ENCODE measurements around the gene SLC14A1.

SLC14A1 gene

DNA sequence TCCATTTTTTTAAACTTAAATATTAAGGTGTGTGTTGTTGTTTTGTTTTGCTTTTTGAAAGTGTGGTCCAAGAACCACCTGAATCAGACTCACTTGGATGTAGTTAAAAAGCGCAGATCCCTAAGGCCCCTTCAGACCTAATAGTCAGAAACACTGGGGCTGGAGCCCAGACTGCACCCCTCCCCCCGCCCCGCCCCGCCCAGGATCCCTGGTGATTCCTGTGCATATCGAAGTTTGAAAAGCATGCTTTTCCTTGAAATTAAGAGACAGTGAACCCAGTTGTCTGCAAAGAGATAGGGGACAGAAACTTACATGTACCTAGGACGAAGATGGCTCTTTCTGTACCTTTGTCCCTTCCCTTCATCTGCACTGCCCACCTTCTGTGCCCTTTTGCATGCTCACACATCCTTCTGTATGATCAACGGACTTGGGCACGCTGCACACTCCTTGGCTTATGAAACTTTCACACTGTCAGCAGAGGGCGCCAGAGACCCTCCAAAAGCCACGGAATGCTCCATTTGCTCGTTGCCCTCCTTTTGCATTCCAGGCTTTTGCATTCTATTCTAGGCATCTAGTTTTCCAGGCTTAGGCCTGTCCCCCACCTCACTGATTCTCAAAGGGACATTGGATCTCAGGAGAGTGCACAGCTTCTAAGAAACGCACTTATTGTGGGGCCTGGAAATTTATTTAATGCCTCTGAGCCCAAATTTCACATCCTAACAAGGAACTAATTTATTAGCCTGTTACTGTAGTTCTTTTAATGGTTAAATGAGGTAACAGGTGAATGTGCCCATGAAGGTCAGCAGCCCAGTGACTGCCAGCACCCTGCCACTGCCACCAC is 32.8 kb upstream of the SLC14A1 start:
- TF ChIP-seq, protein P1, sequence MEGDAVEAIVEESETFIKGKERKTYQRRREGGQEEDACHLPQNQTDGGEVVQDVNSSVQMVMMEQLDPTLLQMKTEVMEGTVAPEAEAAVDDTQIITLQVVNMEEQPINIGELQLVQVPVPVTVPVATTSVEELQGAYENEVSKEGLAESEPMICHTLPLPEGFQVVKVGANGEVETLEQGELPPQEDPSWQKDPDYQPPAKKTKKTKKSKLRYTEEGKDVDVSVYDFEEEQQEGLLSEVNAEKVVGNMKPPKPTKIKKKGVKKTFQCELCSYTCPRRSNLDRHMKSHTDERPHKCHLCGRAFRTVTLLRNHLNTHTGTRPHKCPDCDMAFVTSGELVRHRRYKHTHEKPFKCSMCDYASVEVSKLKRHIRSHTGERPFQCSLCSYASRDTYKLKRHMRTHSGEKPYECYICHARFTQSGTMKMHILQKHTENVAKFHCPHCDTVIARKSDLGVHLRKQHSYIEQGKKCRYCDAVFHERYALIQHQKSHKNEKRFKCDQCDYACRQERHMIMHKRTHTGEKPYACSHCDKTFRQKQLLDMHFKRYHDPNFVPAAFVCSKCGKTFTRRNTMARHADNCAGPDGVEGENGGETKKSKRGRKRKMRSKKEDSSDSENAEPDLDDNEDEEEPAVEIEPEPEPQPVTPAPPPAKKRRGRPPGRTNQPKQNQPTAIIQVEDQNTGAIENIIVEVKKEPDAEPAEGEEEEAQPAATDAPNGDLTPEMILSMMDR (IDR thresholded peaks at IDR 0.05; ENCODE audit: extremely low read depth, missing control alignments): peak; percentile 79
- DNase-seq (ENCODE audit: low spot score): peak; percentile 63

DNA sequence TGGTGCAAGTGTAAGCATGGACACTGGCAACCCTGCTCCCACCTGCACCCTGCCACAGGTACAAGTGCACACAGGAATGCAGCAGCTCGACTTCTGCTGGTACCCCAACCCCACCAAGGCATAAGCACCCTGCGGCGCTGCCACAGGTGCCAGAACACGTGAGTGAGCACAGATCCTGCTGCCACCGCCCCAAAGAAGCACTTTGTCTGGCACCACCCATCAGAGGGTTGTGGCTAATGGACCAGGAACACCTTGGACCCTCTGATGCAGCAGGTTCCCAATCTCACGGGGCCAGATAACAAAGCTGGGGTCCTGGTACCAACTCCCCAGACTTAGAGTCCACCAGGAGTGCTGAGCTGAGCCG is 32.2 kb upstream of the SLC14A1 start:
- no peak for DNase-seq (ENCODE audit: low spot score)
- TF ChIP-seq, protein P1 (IDR thresholded peaks at IDR 0.05; ENCODE audit: extremely low read depth, missing control alignments): no peak

DNA sequence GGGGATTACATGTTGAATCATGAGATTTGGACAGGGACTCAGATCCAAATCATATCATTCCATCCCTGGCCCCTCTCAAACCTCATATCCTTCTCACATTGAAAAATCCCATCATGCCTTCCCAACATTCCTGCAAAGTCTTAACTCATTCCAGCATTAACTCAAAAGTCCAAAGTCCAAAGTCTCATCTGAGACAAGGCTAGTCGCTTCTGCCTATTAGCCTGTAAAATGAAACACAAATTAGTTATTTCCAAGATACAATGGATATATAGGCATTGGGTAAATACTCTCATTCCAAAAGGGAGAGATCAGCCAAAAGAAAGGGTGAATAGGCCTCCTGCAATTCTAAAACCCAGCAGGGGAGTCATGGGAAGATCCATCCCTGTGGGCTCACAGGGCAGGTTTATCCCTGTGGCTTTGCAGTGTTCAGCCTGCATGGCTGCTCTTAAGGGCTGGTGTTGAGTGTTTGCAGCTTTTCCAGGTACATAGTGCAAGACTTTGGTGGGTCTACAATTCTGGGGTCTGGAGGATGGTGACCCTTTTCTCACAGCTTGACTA is 21.2 kb upstream of the SLC14A1 start:
- DNase-seq (ENCODE audit: low spot score): no peak
- TF ChIP-seq, protein P1 (IDR thresholded peaks at IDR 0.05; ENCODE audit: extremely low read depth, missing control alignments): no peak

DNA sequence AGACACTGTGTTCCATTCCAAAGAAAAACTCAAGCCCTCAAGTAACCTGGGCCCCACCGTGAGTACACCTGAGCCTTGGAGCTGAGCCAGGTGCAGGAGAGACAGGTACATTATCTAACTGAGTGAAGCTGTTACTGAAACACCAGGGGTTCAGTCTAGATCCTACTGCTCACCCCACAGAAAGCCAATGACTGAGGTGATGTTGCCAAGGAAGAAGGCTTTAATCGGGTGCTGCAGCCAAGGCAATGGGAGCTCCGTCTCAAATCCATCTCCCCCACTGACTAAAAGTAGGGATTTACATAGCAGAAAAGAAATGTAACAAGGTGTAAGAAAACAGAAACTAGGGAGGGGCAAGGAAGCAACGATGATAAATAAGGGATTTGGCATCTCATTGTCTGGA is 15.2 kb upstream of the SLC14A1 start:
- TF ChIP-seq, protein P1 (IDR thresholded peaks at IDR 0.05; ENCODE audit: extremely low read depth, missing control alignments): no peak

DNA sequence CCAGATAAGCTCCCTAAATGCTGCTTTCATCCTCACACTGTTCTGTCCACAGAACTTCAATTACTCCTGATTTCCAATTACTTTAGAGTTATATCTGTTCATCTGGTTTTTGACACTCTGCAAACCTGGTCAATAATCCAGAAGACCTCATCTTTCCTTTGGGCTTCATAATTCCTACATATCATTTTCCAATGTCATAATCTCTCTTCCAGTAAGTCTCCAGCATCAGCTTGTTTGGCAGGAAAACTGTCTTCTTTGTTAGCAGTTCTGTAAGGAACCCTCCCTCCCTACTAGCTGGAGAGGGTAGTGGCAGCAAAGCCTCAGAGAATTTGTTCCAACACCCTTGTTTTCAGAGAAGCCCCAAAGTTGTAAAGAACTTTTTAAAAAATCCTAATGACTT is 11.9 kb upstream of the SLC14A1 start:
- DNase-seq (ENCODE audit: low spot score): no peak
- TF ChIP-seq, protein P1 (IDR thresholded peaks at IDR 0.05; ENCODE audit: extremely low read depth, missing control alignments): no peak

More for the DNA sequence above, 15.2 kb upstream of the SLC14A1 start:
- no peak for DNase-seq (ENCODE audit: low spot score)

DNA sequence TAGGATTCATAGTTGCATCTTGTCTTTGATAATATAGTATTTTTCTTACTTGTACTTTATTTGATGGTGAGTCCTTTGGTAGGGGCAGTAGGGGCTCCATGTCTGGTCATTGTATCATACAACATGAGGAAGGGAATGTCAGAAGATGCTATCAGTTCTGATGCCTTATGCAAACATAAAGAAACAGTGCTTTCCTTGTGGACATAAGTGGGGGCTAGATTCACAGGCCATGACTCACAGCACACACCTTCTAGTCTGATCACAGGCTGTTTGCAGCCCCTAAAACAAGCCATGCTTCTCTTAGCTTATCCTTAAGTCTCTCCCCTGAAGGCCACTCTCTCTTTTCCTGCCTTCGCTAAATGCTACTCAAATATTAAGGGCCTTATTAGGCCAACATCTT is 10.7 kb upstream of the SLC14A1 start:
- DNase-seq (ENCODE audit: low spot score): no peak

More for the DNA sequence above, 10.7 kb upstream of the SLC14A1 start:
- TF ChIP-seq, protein P1 (IDR thresholded peaks at IDR 0.05; ENCODE audit: extremely low read depth, missing control alignments): no peak

Data from GM20000 (cell line).